ENCODE measurements around the gene HERPUD2.

DNA sequence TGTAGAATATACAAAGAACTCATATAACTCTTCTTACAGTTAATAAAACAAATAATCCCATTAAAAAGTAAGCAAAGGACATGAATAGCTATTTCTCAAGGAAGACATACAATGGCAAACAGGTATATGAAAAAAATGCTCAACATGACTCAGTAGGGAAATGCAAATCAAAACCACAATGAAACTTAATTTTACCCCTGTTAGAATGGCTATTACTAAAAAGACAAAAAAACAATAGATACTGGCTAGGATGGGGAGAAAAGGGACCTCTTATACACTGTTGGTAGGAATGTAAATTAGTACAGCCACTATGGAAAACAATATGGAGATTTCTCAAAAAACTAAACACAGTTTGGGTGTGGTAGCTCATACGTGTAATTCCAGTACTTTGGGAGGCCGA is 37.8 kb downstream of the HERPUD2 start:
- no peak for TF ChIP-seq CTCF (IDR thresholded peaks at IDR 0.05)
- TF ChIP-seq POLR2A (IDR thresholded peaks at IDR 0.05): no peak

Measured in Peyer's patch (tissue), 4 donors.